ENCODE measurements around the gene SMURF2.

DNA sequence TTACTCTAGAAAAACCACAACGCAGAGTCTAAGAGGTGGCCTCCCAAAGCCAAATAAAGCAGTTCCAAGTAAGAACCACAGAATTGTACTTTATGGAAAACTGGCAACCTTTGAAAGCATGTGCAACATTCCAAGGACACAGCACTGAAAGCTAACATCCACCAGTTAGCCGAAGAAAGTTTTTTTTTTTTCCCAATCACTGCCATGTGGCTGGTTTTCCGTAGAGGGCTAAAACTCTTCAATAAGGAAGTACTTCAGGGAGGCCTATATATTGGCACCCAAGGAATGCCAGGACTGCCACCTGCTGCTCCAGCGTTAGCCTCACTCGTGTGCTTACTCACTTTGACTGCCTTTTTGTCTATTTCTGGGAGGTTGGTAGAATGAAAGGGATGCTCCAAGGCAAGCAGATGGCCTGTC is 130.1 kb downstream of the SMURF2 start:
- TF ChIP-seq, protein P1, sequence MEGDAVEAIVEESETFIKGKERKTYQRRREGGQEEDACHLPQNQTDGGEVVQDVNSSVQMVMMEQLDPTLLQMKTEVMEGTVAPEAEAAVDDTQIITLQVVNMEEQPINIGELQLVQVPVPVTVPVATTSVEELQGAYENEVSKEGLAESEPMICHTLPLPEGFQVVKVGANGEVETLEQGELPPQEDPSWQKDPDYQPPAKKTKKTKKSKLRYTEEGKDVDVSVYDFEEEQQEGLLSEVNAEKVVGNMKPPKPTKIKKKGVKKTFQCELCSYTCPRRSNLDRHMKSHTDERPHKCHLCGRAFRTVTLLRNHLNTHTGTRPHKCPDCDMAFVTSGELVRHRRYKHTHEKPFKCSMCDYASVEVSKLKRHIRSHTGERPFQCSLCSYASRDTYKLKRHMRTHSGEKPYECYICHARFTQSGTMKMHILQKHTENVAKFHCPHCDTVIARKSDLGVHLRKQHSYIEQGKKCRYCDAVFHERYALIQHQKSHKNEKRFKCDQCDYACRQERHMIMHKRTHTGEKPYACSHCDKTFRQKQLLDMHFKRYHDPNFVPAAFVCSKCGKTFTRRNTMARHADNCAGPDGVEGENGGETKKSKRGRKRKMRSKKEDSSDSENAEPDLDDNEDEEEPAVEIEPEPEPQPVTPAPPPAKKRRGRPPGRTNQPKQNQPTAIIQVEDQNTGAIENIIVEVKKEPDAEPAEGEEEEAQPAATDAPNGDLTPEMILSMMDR (IDR thresholded peaks at IDR 0.05): no peak
- no peak for TF ChIP-seq EZH2 (IDR thresholded peaks at IDR 0.05)

Measured in neural progenitor cell (in vitro differentiated cells).